Measurements from ENCODE around the gene NTS. TPM values are rescaled to one million over a fixed set of nuclear protein-coding genes. Genes with fewer than 3 reads are reported as not detected.

Gene NTS
- total and polyA plus RNA-seq, 2 of the 4 experiments (the other 2 are of a cell fraction), result not detected

GRCh38 chr12:85872497-85873091 lies 1.5 kb upstream of the NTS start:
- no peak overlapping the region for H4K5ac ChIP-seq (ENCODE audit: low read depth, low read length)
- ATAC-seq (ENCODE audit: low read depth) (peak; percentile 61), DNase-seq (peak; percentile 64)
- no peak overlapping the region for H2BK5ac ChIP-seq (ENCODE audit: low read depth, low read length, poor library complexity, severe bottlenecking)
- no peaks in the 10 kb centered on the region for H3K9me3 ChIP-seq (ENCODE audit: control insufficient read depth, insufficient read depth, low read length)
- H4K20me1 ChIP-seq (ENCODE audit: insufficient read depth, low read length), result no peaks in the 10 kb centered on the region
- no peak overlapping the region for H3K4me3 ChIP-seq (ENCODE audit: insufficient read depth, low read depth, low read length)
- H3K56ac ChIP-seq (ENCODE audit: extremely low read depth, insufficient read depth, low read length), result no peak overlapping the region
- POLR2A ChIA-PET (ENCODE audit: unreplicated experiment), result no interaction called here
- TF ChIP-seq RAD21 (IDR thresholded peaks at IDR 0.05; ENCODE audit: low read length) (peak; percentile 60), RCOR1 (IDR thresholded peaks at IDR 0.05; ENCODE audit: insufficient replicate concordance, low read length) (no peak), NFE2L2 (IDR thresholded peaks at IDR 0.05; ENCODE audit: low read depth, low read length) (no peak), MAFK (IDR thresholded peaks at IDR 0.05; ENCODE audit: low read depth, low read length) (no peak), FOS (IDR thresholded peaks at IDR 0.05; ENCODE audit: low read depth, low read length) (no peak), CTCF (conservative IDR thresholded peaks at IDR 0.05; ENCODE audit: low read depth, low read length) (peak; percentile 73), USF2 (IDR thresholded peaks at IDR 0.05; ENCODE audit: low read depth, low read length) (no peak), MXI1 (IDR thresholded peaks at IDR 0.05; ENCODE audit: borderline replicate concordance, low read depth, low read length) (no peak), SMC3 (IDR thresholded peaks at IDR 0.05; ENCODE audit: low read depth, low read length) (peak; percentile 62), RFX5 (IDR thresholded peaks at IDR 0.05; ENCODE audit: low read depth, low read length) (no peak), CEBPB (IDR thresholded peaks at IDR 0.05; ENCODE audit: low read depth, low read length) (no peak), BHLHE40 (IDR thresholded peaks at IDR 0.05; ENCODE audit: low read depth, low read length) (no peak), POLR2A (IDR thresholded peaks at IDR 0.05; ENCODE audit: low read depth, low read length) (no peak), MAZ (IDR thresholded peaks at IDR 0.05; ENCODE audit: borderline replicate concordance, low read depth, low read length) (no peak)
- TF ChIP-seq, protein P1, sequence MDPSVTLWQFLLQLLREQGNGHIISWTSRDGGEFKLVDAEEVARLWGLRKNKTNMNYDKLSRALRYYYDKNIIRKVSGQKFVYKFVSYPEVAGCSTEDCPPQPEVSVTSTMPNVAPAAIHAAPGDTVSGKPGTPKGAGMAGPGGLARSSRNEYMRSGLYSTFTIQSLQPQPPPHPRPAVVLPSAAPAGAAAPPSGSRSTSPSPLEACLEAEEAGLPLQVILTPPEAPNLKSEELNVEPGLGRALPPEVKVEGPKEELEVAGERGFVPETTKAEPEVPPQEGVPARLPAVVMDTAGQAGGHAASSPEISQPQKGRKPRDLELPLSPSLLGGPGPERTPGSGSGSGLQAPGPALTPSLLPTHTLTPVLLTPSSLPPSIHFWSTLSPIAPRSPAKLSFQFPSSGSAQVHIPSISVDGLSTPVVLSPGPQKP (IDR thresholded peaks at IDR 0.05; ENCODE audit: borderline replicate concordance, low read depth, low read length), result no peak
- H3K18ac ChIP-seq (ENCODE audit: low read depth, low read length), result no peak overlapping the region
- H3K9ac ChIP-seq (ENCODE audit: low read depth, low read length), result no peak overlapping the region
- H3K4me2 ChIP-seq (ENCODE audit: low read depth, low read length), result no peak overlapping the region
- no TSS peak for BruUV-seq (replicated peaks)
- H4K8ac ChIP-seq (ENCODE audit: low read depth in 2 of 2, low read length in 2 of 2), result no peak overlapping the region
- no peaks in the 10 kb centered on the region for H3K9me1 ChIP-seq (ENCODE audit: insufficient read depth, low read length)
- no peak overlapping the region for H3K14ac ChIP-seq (replicated peaks; ENCODE audit: low read depth, low read length)
- no peaks in the 10 kb centered on the region for H3K27me3 ChIP-seq (ENCODE audit: control insufficient read depth, insufficient read depth, low read length)
- no peak overlapping the region for H3K4ac ChIP-seq (ENCODE audit: low read depth, low read length)
- H3K23ac ChIP-seq (ENCODE audit: low read depth, low read length), result no peak overlapping the region
- no peak overlapping the region for H3K27ac ChIP-seq (ENCODE audit: insufficient read depth, low read length)
- no CpG with 5 or more reads among the region's 3 CpGs for WGBS, 2 experiments (ENCODE audit: extremely low coverage in 2 of 2, insufficient read length in 1 of 2)
- CTCF ChIA-PET, result interaction anchor here (0.5 to 0.8 kb wide), 2 partner anchors 146 to 405 kb away, joined by 3 read pairs; no protein-coding TSS in a partner anchor
- H2BK120ac ChIP-seq (ENCODE audit: low read depth, low read length), result no peak overlapping the region
- intact Hi-C loops (cut with micrococcal nuclease), result loop anchor here (1.0 kb wide), 1 partner anchor 404 kb away; no protein-coding TSS in a partner anchor
- no peak overlapping the region for H2AK5ac ChIP-seq (ENCODE audit: low read depth, low read length)
- no peaks in the 10 kb centered on the region for H3K79me1 ChIP-seq (ENCODE audit: low read depth in 1 of 2, low read length in 2 of 2)
- in situ Hi-C loops (cut with MboI; ENCODE audit: low sequenced_read_pairs), result no loop called here
- dilution Hi-C loops (cut with HindIII; ENCODE audit: low sequenced_read_pairs, unreplicated experiment), result no loop called here
- no peak overlapping the region for H2BK15ac ChIP-seq (ENCODE audit: low read depth, low read length)
- H2AFZ ChIP-seq (replicated peaks; ENCODE audit: low read length, poor library complexity), result no peak overlapping the region
- H3K36me3 ChIP-seq (ENCODE audit: control insufficient read depth, insufficient read depth, low read length), result no peaks in the 10 kb centered on the region
- no peak overlapping the region for H2BK20ac ChIP-seq (ENCODE audit: low read depth, low read length)
- no peaks in the 10 kb centered on the region for H3K4me1 ChIP-seq (ENCODE audit: control insufficient read depth, insufficient read depth, low read length)
- no peak overlapping the region for H2AK9ac ChIP-seq (replicated peaks; ENCODE audit: low read depth, low read length, poor library complexity)
- no peak overlapping the region for H4K91ac ChIP-seq (ENCODE audit: insufficient read depth, low read depth, low read length)

Data from IMR-90 (cell line).